Measurements from ENCODE around the gene KIF26B. TPM values are rescaled to one million over a fixed set of nuclear protein-coding genes. Genes with fewer than 3 reads are reported as not detected.

KIF26B gene
- total RNA-seq, 1 donor from 2014 or later = 3.5 TPM

DNA sequence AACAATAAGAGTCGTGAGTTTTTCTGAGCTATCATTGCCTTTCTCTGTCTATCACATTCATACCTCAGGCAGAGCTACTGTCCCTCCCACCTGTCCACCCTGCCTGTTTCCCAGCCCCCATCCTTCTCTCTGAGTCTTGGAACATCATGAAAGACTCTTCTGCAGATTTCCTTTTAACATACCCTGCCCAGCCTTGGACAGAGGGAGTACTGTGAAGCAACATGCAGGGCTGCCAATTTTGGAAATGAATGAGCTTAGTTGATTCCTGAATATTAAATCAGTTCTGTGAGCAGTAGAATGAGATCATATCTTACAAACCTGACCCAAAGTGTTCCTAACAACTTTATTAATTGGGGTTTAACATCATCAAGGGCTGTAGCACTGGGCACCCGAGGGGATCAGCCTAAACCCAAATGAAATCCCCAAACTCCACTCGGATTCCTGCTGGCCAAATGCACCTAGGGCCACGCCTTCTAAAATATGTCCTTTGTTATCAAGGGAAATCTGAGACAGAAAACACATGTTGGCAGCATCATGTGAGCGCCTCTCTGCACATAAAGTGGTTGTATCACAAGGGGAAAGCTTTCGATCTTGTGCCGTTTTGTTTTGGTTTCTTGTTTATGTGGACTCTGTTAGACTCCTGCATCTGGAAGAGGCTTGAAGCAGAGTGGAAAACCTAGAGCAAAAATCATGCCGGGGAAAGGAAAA is 357.6 kb downstream of the KIF26B start:
- no peaks in the 10 kb centered on the region for H3K4me1 ChIP-seq
- intact Hi-C loops (cut with micrococcal nuclease) = no loop called here
- H3K36me3 ChIP-seq = no peaks in the 10 kb centered on the region
- no peak overlapping the region for H3K4me3 ChIP-seq
- peaks cover 40% of the 10 kb centered on the region for H3K27me3 ChIP-seq (ENCODE audit: low read depth)
- no peaks in the 10 kb centered on the region for H3K9me3 ChIP-seq (replicated peaks)
- DNase-seq = no peak
- TF ChIP-seq, protein P1, sequence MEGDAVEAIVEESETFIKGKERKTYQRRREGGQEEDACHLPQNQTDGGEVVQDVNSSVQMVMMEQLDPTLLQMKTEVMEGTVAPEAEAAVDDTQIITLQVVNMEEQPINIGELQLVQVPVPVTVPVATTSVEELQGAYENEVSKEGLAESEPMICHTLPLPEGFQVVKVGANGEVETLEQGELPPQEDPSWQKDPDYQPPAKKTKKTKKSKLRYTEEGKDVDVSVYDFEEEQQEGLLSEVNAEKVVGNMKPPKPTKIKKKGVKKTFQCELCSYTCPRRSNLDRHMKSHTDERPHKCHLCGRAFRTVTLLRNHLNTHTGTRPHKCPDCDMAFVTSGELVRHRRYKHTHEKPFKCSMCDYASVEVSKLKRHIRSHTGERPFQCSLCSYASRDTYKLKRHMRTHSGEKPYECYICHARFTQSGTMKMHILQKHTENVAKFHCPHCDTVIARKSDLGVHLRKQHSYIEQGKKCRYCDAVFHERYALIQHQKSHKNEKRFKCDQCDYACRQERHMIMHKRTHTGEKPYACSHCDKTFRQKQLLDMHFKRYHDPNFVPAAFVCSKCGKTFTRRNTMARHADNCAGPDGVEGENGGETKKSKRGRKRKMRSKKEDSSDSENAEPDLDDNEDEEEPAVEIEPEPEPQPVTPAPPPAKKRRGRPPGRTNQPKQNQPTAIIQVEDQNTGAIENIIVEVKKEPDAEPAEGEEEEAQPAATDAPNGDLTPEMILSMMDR (IDR thresholded peaks at IDR 0.05; ENCODE audit: borderline replicate concordance) = no peak
- H3K27ac ChIP-seq (replicated peaks) = no peak overlapping the region

DNA sequence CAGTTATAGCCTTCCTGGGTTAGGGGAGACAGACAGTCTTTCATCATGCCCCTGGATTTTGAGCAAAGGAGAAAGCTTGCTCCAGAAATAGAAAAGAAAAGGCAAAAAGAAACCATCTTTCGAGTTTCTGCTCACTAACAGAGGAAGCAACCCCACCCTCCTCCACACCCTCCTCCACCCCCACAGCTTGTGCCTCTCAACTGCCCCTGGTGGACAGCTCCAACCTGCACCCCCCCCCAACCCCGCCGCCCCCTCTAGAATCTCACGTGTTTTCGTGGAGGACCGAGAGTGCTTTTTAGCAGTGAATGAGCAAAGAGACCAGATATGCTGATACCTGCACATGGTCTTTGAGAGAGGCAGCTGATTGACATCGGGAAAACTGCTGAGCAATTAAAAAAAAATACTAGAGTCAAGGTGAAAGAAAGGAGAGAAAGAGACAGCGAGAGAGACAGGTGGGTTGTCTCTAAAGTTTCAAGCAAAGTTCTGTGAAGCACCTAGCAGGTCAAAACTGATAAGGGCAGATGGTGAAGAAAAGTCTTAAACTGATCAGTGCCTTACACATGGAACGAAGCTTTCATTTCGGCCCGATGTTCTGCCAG is 358.3 kb downstream of the KIF26B start:
- Histone ChIP-seq H3K27me3 (ENCODE audit: low read depth) (peaks cover 40% of the 10 kb centered on the region), H3K9me3 (replicated peaks) (no peaks in the 10 kb centered on the region), H3K36me3 (no peaks in the 10 kb centered on the region), H3K4me1 (no peaks in the 10 kb centered on the region), H3K4me3 (no peak overlapping the region), H3K27ac (replicated peaks) (no peak overlapping the region)
- TF ChIP-seq, protein P1 (IDR thresholded peaks at IDR 0.05; ENCODE audit: borderline replicate concordance) = no peak
- intact Hi-C loops (cut with micrococcal nuclease) = no loop called here
- DNase-seq = no peak

DNA sequence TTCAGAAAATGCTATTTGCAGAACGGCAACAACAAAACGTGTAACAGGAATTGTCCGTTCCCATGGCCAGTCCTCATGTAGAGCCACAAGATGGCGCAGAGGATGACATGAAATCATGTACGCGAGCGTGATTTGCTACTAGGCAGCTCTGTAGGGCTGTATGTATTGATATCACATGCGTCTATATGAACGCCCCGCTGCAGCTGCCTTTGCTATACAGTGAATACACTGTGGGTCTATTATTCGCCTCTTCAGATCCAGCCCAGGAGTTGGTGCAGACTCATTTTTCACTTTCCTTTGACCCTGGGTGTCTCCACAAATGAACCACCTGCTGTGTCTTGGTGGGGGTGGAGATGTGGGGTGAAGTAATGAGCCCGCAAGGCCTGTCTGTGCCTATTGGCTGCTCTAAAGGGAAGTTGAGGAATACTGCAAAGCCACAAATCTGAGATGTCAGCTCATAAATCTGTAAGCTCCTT is 361.5 kb downstream of the KIF26B start:
- intact Hi-C loops (cut with micrococcal nuclease) = no loop called here
- Histone ChIP-seq H3K9me3 (replicated peaks) (no peaks in the 10 kb centered on the region), H3K27ac (replicated peaks) (no peak overlapping the region), H3K36me3 (no peaks in the 10 kb centered on the region), H3K4me1 (no peaks in the 10 kb centered on the region), H3K4me3 (no peak overlapping the region), H3K27me3 (ENCODE audit: low read depth) (peaks cover 14% of the 10 kb centered on the region)
- DNase-seq = no peak
- TF ChIP-seq, protein P1 (IDR thresholded peaks at IDR 0.05; ENCODE audit: borderline replicate concordance) = no peak

DNA sequence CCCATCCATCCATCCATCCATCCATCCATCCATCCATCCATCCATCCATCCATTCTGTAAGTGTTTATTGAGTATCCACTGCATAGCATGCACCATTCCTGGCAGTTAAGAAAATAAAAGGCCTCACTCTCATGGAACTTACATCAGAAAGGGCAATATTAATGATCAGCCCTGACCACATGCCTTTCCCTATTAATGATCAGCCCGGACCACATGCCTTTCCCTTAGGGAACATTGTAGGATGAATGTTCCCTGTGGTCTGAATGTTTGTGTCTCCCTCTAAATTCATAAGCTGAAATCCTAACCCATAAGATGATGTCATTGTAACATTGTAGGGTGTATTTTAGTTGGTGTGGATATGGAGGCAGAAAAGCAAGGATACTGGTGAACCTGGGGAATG is 365.8 kb downstream of the KIF26B start:
- H3K36me3 ChIP-seq = no peaks in the 10 kb centered on the region
- peaks cover 3% of the 10 kb centered on the region for H3K27me3 ChIP-seq (ENCODE audit: low read depth)
- H3K4me1 ChIP-seq = no peaks in the 10 kb centered on the region
- no peak overlapping the region for H3K4me3 ChIP-seq
- H3K27ac ChIP-seq (replicated peaks) = no peak overlapping the region
- H3K9me3 ChIP-seq (replicated peaks) = no peaks in the 10 kb centered on the region
- TF ChIP-seq, protein P1 (IDR thresholded peaks at IDR 0.05; ENCODE audit: borderline replicate concordance) = no peak
- no peak for DNase-seq
- intact Hi-C loops (cut with micrococcal nuclease) = no loop called here

DNA sequence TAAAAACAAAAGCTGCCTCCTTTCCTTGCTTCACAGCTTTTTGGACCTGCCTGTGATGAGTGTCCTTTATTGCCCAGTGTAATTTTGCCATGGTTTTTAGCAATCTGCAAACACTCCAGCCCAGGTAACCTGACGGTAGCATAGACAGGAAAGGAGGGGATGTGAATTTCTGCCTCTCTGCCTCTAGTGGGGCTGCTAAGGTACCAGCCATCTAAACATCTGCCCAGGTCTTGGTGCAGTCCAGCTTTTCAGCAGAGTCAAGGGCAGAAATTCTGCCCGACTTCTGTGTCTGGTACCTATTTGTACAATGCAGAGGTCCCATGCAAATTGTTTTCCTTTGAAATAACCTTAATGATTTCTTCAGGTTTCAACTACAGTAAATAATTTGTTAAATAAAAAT is 371.4 kb downstream of the KIF26B start:
- peaks cover 3% of the 10 kb centered on the region for H3K27me3 ChIP-seq (ENCODE audit: low read depth)
- intact Hi-C loops (cut with micrococcal nuclease) = no loop called here
- TF ChIP-seq, protein P1 (IDR thresholded peaks at IDR 0.05; ENCODE audit: borderline replicate concordance) = no peak
- H3K4me3 ChIP-seq = no peak overlapping the region
- no peaks in the 10 kb centered on the region for H3K36me3 ChIP-seq
- no peaks in the 10 kb centered on the region for H3K4me1 ChIP-seq
- H3K27ac ChIP-seq (replicated peaks) = no peak overlapping the region
- no peaks in the 10 kb centered on the region for H3K9me3 ChIP-seq (replicated peaks)
- DNase-seq = no peak
